GM12864 (cell line): Measurements from ENCODE around the gene ARHGEF4.
"Not testable (repeated sequence)": the region's sequence is repeated elsewhere in the genome, so short reads cannot be mapped to it uniquely, and the experiment has no call there.

Experiments
- DNase-seq: peaks from one replicate; pipeline ENCODE4 v3.0.0-alpha.2; 2011; ENCODE audit warnings: low read depth
- H3K4me3 ChIP-seq: 2 replicates; pipeline ENCODE4 v1.5.1; 2011; ENCODE audit warnings: mild to moderate bottlenecking, low read depth, low read length, control low read depth
- TF ChIP-seq, protein P1 (sequence below): IDR thresholded peaks from 2 replicates; pipeline ENCODE4 v1.5.1; 2011; ENCODE audit warnings: low read depth, mild to moderate bottlenecking, moderate library complexity, low read length, control low read depth, inconsistent platforms; ENCODE audit errors: missing control alignments

The ARHGEF4 gene

GRCh38 chr2:130985831-130986649 lies 149.3 kb downstream of the ARHGEF4 start:
- TF ChIP-seq, protein P1, sequence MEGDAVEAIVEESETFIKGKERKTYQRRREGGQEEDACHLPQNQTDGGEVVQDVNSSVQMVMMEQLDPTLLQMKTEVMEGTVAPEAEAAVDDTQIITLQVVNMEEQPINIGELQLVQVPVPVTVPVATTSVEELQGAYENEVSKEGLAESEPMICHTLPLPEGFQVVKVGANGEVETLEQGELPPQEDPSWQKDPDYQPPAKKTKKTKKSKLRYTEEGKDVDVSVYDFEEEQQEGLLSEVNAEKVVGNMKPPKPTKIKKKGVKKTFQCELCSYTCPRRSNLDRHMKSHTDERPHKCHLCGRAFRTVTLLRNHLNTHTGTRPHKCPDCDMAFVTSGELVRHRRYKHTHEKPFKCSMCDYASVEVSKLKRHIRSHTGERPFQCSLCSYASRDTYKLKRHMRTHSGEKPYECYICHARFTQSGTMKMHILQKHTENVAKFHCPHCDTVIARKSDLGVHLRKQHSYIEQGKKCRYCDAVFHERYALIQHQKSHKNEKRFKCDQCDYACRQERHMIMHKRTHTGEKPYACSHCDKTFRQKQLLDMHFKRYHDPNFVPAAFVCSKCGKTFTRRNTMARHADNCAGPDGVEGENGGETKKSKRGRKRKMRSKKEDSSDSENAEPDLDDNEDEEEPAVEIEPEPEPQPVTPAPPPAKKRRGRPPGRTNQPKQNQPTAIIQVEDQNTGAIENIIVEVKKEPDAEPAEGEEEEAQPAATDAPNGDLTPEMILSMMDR, result no peak
- DNase-seq, result no peak
- H3K4me3 ChIP-seq, result no peak overlapping the region

GRCh38 chr2:130986890-130987493 lies 150.3 kb downstream of the ARHGEF4 start:
- no peak for DNase-seq
- no peak overlapping the region for H3K4me3 ChIP-seq
- TF ChIP-seq, protein P1, result no peak

DNA sequence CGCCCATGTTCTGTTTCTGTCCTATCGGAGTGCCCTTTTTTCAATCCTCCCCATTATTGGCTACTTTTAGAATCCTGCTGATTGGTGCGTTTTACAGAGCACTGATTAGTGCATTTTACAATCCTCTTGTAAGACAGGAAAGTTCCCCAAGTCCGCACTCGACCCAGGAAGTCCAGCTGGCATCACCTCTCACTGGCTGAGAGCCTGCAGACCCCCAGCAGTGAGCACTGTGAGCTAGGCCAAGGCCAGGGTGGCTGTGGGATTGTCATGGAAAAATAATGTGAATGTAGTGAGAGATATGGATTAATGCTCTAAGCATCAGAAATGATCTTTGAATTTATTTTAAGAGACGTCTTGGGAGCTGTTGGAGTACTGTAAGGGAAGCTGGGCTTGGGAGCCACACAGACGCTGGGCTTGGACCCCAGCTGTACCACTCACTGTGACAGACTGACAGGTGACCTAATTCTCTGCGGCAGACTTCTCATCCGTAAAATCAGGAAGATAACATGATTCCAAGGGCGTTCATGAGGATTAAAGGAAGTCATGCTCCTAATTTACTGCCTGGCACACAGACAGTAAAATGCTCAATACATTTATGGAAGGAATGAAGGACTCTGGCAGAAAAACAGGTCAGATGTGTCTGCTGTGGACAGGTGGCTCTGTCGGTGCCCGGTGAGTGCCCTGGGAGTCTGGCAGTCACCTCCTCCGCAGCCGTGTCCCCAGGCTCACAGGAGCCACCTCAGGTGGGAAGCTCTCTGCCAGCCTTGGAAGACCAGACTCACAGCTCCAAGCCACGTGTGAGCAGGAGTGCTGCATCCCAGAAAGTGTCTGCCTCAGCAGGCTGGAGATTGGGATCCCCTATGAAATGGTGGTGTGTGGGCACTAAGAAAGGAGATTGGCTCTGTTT lies 151.1 kb downstream of the ARHGEF4 start:
- no peak for DNase-seq
- no peak overlapping the region for H3K4me3 ChIP-seq
- TF ChIP-seq, protein P1, result no peak

- H3K4me3 ChIP-seq, DNase-seq: not testable (repeated sequence)
Measured at GRCh38 chr2:130991446-130991845, 154.7 kb downstream of the ARHGEF4 start.

- DNase-seq, result not testable (repeated sequence)
Measured at GRCh38 chr2:130992003-130992402, 155.3 kb downstream of the ARHGEF4 start.

DNA sequence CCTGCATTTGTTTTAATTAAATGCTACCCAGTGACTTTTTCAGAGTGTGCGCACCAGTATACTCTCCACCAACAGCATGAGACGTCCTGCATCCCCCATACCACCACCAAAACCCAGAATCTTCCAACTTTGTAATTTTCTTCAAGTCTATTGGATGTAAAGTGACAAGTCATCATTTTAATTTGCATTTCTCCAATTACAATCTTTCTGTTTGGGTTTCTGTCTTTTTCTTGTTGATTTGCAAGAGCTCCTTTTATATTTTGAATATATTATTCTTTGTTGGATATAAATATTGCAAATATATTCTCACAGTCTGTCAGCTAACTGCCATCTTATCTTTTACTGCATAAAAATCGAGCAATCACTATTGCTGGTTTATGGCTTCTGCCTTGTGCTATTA lies 160.0 kb downstream of the ARHGEF4 start:
- no peak overlapping the region for H3K4me3 ChIP-seq
- DNase-seq, result no peak
- TF ChIP-seq, protein P1, result no peak

More at GRCh38 chr2:130992003-130992402, 155.3 kb downstream of the ARHGEF4 start:
- not testable (repeated sequence) for H3K4me3 ChIP-seq

- no peak for DNase-seq
- H3K4me3 ChIP-seq, result no peak overlapping the region
- TF ChIP-seq, protein P1, result no peak
Measured at GRCh38 chr2:130997198-130997597, 160.5 kb downstream of the ARHGEF4 start.
